ENCODE data around the gene A3GALT2.
A peak's percentile ranks its signal among the peaks of the same experiment; 100 is the strongest.
"Not testable (repeated sequence)": the region's sequence is repeated elsewhere in the genome, so short reads cannot be mapped to it uniquely, and the experiment has no call there.

The A3GALT2 gene

DNA sequence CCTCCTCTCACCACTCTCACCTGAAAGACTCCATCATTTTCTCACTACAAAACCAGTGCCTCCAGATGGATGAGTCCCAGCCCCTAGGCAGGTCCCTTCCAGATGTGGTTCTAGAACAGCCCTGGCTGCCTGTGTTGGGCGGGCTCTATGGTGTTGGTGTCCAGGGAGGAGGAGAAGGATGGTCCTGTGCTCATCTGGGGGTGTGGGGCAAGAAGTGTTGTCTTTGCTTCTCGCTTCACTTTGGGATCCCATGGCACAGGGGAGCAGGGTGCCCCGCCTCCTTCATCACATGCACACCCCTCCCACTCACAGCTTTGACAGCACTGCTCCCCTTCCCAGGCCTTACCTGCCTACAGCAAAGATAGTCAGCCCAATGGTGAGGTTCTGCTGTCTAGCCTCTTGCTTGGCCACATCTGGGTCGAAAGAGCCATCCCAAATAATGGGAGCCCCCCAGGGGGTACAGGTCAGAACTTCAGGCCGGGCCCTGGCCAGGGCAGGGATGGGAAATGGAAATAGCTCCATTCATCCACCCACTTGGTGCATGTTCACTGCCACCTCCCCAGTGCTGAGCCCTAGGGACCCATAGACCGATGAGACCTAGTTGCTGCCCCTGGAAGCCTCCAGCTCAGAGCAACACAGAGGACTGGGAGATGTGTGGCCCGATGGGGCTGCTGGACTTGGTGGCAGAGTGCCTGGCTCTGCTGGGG is 9.0 kb downstream of the A3GALT2 start:
- DNase-seq, result no peak

DNA sequence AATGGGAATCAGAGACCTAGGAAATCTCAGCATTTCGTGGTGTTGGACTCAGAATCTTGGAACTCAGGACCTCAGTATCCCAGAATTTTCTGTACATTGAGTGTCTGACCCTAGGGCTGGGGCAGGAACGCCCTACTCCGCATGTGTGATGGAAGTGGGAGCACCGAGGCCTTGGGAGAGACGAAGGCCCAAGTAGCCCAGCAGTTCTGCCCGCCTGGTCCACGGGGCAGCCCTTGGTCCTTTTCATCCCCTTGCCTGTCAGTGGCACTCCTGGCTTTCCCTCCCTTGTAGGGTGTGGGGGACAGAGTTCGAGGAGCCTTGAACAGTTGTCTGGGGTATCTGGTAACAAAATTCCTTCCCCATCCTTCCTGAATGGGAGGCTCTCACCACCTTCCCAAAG is 10.2 kb downstream of the A3GALT2 start:
- DNase-seq, result no peak

DNA sequence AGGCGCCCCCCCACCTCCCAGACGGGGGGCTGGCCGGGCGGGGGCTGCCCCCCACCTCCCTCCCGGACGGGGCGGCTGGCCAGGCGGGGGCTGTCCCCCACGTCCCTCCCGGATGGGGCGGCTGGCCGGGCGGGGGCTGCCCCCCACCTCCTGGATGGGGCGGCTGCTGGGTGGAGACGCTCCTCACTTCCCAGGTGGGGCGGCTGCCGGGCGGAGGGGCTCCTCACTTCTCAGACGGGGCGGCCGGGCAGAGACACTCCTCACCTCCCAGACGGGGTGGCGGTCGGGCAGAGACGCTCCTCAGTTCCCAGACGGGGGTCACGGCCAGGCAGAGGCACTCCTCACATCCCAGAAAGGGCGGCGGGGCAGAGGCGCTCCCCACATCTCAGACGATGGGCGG is 11.5 kb downstream of the A3GALT2 start:
- DNase-seq, result not testable (repeated sequence)

DNA sequence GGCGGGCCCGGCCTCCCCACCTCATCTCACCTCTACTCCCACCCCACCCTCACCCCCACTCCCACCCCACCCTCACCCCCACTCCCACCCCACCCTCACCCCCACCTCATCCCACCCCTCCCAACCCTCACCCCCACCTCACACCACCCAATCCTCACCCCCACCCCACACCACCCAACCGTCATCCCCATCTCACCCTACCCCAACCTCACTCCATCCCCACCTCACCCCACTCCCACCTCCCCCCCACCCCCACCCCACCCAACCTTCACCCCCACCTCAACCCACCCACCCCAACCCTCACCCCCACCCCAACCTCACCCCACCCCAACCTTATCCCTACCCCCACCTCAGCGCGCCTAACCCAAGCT is 13.4 kb downstream of the A3GALT2 start:
- no peak for DNase-seq

DNA sequence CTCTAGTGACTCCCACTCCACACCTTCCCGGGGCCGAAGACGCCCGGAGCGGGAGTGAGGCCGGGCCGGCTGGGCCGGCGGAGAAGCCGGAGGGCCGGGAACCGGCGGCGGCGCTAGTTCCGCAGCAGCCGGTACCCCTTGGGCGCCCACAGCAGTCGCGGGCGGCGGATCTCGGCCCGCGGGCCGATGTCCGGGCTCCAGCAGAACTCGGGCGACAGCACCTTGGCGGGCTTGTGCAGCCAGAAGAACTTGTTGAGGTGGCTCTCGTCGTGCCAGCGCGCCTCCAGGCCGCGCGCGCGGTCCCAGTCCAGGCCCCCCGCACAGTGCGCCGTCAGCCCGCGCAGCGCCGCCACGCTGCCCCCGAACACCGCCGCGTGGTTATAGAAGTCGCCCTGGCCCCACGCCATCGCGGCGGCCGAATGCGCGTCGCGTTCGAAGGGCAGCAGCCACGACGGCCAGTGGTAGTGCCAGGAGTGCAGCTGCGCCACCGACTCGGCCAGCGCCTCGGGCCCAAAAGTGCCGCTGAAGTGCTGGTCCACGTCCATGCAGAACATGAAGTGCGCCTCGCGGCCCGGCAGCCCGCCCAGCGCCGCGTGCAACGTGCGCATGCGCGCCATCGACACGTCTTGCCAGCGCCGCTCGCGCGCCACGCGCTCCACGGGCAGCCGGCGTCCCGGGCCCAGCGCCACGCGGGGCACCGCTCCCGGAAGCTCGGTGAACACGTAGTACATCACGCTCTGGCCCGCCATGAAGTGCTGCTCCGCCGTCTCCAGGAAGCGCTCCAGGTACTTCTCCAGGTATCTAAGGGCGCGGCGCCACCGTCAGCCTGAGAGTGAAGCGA is 14.0 kb downstream of the A3GALT2 start:
- DNase-seq, result peak; percentile 24 to 40 (median 26)

DNA sequence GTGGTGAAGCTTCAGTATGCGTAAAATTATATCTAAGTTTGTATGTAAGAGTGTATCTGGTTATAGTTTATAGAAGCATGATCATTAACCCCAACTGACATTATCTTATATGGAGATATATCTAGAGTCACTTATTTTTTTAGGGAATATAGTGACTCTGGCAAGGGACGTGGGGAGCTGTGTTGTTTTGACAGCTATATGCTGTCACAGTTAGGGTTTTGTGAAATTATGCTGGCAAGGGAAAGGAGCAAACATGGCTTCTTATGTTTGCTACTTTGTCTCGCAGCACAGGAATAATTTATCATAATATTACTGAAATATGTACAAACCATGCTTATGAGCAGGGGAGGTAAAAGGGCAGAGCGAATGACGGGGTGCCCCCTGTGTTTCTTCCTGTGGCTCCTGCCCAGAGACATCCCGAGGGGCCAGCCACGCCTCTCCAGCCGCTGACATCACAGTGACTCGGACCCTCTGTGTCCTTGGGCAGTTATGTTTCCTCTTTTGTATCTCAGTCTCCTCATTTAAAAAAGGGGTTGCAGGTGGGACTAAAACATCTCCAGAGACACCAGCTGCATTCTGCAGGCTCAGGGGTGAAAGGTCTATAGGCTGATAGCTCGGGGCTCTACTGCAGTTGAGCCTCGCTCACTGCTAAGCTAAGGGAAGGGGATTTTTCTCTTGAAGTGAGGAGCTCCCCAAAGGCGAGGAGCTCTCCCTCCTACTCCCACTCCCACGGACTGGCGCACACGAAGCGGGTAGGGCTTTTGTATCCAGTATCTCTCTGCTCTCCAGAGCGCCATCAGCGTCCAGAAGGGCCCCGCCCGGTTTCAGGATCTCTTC is 14.9 kb downstream of the A3GALT2 start:
- no peak for DNase-seq

DNA sequence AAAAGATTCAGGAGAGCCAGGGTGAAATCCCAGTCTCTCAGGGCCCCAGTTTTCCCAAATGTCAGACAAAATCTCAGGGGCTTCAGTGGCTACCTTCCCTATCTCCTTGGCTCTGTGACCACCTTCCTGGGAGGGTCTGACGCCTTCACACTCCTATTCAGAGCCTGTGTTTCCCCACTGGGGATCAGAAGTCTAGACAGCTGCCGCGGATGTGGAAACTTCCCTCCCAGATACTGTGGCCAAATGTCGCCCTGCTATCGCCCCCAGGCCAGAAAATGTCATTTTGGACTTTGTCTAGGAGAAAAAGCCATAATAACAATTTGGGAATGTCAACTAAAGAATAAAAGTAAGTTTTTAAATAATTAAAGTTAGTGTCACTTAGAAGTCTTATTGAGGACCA is 15.9 kb downstream of the A3GALT2 start:
- no peak for DNase-seq

DNA sequence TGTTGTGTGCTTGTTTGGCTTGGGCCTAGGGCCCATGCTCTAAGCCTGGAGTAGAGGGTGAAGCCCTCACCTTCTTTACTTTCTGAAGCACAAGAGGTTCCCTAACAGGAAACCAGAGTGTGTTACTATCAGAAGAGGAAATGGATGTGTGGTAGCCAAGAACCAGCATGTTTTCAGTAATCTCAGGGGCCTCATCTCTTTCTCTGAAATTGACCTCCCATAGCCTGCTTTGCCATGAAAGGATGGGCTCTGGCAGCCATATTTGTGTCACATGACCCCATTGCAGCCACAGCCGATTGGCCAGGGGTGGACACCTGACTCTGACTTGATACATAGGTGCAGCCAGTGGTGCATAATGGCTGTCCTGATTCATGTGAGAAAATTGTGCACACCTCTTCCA is 18.6 kb downstream of the A3GALT2 start:
- DNase-seq, result no peak

DNA sequence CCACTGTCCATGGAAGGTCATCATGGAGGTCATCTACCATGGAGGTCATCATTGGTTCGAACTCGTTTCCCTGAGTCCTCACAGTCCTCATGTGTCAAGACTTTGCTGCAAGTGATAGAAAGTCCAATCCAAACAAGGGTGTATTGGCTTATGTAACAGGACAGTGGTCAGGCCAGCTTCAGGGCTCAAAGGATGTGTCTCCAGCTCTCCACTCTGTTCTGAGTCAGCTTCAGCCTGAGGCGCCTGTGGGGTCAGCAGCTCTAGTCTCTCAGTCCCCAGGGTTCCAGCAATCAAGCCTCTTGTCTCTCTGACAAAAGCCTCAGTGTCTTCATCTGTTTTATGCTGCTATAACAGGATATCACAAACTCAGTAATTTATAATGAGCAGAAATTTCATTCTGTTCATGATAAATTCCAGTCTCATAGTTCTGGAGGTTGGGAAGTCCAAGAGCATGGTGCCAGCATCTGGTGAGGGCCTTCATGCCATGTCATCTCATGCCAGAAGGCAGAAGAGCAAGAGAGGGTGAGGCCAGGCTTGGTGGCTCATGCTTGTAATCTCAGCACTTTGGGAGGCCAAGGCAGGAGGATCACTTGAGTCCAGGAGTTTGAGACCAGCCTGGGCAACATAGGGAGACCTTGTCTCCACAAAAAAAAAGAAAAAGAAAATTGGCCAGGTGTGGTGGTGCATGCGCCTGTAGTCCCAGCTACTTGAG is 19.5 kb downstream of the A3GALT2 start:
- DNase-seq, result no peak

DNA sequence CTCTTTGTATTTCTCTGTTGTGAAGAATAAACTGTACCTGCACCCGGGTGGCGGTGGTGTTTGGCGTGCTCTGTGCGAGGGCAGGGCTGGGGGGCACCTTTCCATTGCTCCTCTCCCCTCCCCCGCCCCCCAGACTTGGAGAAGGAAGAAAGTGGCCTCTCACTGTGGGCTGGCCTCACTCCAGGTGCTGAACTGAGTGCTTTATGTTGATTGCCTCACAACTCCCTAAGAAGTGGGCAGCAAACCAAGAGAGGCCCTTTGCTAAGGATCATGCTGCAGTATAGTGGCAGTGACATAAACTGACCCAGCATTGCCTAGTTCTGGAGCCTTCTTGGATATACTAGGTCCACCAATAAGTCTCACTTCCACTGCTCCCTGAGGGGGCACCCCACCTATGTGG is 20.2 kb downstream of the A3GALT2 start:
- DNase-seq, result no peak

DNA sequence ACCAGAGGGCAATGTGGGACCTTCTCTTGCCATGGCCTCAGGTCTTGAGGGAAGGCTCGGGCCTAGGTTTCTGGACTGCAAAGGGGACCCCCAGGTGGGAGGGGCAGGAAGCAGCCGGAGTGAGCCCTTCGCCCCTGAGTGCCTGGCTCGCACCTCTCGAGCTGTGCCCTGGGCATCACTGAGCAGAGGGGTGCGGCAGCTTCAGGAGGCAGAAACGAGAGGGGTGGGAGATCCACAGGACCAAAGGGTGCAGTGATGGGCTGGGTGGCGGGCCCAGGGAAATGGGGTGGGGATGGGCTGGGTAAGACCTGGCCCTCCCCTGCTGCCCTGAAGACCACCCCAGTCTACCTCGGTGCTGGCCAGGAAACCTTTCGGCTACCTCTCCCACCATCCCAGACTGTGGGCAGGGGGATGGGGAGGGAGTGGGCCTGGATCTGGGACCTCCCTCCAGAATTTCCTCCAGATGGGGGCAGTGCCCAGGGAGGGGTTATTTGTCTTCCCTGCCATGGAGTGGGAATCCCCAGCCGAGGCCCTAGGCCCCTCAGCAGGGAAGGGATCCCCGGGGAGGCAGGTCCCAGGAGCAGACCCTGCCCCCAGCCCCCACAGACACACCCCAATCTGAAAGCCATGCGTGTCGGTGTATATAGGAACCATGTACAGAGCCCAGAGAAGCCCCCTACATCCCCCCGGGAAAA is 21.3 kb downstream of the A3GALT2 start:
- DNase-seq, result no peak

DNA sequence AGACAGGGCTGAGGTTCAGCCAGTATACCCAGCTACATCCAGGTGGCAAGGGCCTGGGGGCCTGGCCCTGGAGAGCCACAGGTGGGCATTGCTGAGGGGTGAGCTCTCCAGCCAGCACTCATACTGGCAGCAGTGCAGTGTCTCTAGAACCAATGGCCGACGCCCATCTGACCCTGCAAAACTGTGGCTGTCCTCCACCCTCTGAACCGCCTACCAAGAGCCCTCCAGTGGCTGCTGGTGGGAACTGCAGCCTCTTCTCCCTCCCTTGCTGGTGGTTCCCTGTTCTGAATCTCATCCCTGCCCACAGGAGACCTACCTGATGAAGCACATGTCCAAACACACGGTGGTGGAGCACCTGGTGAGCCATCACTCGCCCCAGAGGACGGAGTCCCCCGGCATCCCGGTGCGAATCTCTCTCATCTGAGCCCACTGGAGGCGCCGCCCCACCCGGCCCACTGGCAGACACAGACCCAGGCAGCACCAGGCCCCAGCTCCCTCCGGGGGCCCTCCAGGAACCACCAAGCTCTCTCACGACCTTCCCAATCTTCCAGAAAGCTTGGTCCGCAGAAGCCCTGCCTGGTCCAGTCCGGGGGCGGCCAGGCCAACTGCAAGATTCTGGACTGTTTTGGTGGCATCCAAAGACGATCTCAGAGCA is 22.1 kb downstream of the A3GALT2 start:
- DNase-seq, result peak; percentile 74 to 83 (median 74)

DNA sequence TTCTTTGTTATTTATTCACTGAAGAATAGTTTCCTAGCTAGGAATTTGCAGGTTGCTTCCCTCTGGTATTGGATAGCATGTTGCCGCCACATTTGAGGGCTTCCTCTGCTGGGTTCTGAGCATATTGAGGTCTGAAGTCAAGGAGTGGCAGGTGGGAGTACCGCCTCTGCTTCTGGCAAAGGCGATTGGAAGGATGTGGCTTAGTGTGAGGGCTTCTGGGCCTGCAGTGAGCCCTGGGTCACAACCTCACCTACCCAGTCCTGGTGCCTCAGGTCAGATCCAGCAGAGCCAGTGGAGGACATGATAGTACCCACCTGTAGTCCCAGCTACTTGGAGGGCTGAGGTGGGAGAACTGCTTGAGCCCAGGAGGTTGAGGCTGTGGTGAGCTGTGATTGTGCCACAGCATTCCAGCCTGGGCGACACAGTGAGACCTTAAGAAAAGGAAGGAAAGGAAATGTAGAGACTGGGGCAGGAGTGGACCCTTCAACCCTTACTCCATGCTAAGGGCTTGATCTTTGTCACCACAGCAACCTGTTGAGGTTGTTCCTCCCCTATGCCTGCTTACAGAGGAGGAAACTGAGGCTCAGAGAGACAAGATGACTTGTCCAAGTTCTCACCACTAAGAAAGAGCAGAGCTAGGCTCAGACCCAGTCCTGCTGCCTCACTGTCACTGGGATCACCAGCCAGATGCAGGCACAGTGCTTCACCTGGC is 22.8 kb downstream of the A3GALT2 start:
- DNase-seq, result no peak

DNA sequence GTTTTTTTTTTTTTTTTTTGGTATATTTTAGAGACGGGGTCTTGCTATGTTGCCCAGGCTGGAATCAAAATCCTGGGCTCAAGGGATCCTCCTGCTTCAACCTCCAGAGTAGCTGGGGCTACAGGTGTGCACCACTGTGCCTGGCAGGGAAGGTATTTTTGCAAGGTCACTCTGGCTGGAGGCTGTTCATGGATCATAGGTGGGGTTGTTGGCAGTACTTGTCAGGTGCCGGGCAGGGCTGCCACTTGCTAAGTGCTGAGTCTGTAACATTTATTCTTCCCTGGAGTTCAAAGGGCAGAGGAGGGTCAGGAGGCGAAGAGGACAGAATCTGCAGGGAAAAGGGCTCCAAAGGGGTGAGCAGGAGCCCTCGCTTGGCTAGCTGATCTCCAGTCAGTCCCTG is 24.1 kb downstream of the A3GALT2 start:
- DNase-seq, result no peak

DNA sequence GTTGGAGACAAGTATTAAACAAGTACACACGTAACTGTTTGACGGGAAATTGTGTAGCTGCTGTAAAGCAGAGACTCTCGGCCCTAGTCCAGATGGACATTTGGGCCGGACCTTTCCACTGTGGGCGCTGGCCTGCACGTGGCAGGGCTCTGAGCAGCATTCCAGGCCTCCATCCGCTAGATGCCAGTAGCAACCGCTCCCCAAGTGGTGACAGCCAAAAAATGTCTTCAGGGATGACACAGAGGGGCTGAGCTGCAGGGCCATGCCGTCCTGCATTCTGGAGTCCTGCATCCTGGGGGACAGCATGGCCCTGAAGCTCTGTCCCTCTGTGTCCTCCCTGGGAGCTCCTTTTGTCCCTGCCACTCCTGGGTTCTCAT is 24.8 kb downstream of the A3GALT2 start:
- DNase-seq, result no peak

DNA sequence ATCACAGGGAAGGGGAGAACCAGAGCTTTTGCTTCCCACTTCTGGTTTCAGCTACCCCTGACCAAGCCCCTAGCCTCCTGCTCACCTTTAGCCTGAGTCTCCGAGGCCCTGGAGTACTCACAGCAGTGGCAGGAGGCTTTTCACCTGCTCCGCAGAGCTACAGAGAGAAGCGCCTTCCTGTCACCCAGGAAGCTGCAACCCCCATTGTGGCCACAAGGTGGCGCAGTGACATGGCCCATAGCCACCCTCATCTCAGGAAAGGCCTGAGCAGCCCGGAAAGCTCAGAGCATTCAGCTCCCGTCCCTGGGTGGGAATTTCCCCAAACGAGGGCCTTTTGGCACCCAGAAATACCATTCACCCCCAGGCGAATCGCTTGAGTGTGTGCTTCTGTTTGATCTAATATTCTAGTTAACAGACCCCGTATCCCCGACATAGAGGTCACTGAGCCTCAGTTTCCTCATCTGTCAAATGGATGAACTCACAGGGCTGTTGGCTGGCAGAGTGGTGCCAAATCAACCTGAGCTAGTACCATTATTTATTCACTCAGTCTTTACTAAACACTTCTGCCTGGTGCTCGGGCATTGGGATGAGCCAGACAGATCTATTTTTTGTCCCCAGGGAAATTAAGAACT is 25.3 kb downstream of the A3GALT2 start:
- DNase-seq, result peak; percentile 87 to 94 (median 92)

DNA sequence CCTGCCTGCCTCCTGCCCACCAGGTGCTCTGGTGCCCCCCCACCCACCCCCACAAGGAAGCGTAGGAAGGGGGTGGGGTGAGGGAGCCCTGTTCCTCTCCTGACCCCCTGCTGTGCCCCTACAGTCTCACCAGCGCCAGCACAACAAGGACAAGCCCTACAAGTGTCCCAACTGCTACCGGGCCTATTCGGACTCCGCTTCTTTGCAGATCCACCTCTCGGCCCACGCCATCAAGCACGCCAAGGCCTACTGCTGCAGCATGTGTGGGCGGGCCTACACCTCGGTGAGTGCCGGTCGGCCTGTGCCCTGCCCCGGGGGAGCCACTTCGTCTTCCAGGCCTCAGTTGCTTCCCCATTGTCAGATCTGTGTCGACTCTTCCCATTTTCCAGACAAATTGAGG is 25.9 kb downstream of the A3GALT2 start:
- DNase-seq, result no peak

DNA sequence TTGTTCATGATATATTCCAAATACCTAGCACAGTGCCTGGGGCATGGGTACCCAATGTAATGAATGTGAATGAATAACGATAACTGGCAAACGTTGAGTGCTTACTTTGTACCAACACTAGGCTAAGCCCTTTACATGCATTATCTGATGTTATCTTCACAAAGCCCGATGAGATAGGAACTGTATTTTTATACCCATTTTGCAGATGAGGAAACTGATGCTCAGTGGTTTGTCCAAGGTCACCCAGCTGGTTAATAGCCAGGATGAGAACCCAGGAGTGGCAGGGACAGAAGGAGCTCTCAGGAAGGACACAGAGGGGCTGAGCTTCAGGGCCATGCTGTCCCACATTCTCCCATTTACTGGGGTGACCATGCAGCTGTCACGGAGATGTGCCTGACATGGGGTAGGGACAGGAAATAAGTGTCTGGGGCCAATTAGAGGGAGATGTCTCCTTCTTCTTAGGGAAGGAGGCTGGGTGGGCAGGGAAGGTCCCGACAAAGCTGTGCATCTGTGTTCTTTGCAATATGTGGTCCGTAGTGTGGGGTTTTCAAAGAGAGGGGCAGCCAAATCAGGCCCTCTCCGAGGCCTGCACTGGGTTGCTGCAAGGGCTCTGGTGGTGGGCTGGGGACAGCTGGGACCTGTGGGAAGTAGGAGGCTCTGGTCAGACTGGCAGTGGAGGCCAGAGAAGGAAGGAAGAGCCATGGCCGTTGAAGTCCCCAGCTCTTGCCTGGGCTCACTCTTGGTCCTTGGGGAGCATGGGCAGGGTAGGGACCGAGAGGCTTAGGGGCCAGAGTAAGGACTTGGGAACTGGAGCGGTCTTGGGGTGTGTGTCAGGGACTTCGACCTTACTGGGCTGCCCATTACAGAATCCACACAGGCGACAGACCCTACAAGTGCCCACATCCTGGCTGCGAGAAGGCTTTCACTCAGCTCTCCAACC is 26.6 kb downstream of the A3GALT2 start:
- no peak for DNase-seq

DNA sequence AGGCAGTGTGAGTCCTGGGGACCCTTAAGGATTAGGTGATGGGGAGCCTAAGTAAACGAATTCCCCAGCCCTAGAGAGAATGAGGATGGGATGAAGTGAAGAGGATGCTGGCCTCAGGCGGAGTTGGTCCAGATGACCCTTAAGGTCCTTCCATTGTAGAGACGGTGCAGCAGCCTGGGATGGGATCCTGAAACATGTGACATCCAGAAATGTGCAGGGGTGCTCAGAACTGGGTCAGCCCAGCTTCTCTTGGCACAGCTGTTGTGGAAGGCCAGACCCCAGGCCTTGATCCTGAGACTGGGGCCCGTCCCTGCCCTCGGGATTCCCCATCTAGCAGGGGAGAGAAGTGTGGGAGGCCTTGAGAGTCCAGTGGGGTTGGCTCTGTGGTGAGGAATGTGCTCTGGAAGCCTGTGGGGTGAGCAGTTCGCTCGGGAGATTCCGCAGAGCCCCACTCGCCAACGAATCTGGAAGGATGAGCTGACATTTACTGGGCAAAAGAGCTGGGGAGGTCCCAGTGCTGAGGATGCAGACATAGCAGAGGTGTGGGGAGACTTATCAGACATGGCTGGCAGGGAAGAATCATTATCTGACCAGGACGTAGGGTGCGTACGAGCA is 28.1 kb downstream of the A3GALT2 start:
- no peak for DNase-seq

Data from suppressor macrophage treated with lipopolysaccharide for 1 hour (primary cell).